NOMO-1 treated with DMSO at 0.1 percent for 48 hours (cell line): ENCODE measurements around the gene STIM1.

Experiments
- DNase-seq: peaks from one replicate; lab custom pipeline; 2025; ENCODE audit not compliant: unreplicated experiment; lab: John Stamatoyannopoulos, UW

STIM1 gene

DNA sequence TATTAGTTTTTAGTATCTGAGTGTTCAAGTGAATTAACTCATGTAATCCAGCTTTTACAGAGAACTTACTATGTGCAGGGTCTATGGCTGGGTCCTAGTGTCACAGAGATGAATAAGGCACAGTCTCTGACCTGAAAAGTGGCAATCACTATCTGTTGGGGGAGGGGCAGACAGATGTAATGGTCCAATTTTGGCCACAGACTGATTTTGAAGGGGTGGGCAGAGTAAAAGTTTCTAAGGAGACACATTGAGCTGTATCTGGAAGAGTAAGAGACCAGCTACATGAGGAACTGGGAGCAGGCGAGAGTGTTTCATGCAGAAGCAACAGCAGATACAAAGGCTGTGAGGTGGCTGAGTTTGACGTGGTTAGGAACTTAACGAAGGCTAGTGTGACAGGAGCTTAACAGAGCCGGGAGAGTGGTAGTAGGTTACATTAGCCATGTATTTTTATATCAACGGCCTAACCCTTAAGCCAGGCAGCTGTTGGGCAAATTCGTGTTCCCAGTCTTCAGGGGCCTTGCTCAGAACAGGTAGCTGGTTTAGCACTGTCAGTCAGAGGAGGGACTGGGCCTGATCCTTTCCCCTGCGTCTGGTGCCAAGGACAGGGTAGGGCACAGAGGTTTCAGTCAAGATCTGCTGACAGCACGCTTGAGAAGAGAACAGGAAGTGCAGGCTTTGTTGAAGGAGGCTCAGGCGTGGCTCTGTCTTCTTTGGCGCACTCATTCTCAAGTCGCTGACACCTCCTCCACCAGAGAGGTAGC, 1.4 kb upstream of the STIM1 start:
- DNase-seq: peak; percentile 83

DNA sequence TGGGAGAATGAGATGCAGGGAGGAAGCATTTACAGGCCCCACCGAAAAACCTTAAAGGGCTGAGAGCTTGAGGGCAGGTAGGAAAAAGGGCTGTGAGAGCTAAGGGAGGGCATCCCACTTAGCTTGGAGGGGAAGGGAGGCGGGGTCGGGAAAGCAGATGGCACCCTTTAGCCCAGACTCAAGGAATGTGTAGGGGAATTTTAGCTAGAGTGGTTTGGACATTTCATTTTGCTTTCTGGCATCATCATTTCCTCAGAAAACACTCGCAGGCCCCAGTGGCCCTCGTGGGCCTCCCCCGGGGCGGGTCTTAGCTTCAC, 846 bp upstream of the STIM1 start:
- DNase-seq: no peak

DNA sequence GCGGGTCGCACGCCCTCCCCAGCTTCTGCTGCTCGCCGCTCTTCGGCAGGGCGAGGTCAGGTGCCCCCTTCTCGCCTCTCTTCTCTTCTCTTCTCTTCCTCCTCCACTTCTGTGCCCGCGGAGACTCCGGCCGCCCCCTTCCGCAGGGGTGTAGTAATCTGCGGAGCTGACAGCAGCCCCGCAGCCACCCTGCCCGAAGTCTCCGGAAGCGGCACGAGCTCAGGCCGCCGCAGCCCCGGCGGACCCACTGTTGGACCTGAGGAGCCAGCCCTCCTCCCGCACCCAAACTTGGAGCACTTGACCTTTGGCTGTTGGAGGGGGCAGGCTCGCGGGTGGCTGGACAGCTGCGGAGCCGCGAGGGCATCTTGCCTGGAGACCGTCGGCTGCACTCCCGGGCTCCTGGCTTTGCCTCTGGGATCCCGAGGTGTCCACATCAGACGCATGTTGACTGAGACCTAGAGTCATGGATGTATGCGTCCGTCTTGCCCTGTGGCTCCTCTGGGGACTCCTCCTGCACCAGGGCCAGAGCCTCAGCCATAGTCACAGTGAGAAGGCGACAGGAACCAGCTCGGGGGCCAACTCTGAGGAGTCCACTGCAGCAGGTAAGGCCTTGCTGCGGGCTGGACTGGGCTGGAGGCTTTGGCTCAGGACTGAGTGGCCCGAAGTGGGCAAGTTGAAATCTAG, 486 bp downstream of the STIM1 start:
- peak; percentile 69 for DNase-seq

DNA sequence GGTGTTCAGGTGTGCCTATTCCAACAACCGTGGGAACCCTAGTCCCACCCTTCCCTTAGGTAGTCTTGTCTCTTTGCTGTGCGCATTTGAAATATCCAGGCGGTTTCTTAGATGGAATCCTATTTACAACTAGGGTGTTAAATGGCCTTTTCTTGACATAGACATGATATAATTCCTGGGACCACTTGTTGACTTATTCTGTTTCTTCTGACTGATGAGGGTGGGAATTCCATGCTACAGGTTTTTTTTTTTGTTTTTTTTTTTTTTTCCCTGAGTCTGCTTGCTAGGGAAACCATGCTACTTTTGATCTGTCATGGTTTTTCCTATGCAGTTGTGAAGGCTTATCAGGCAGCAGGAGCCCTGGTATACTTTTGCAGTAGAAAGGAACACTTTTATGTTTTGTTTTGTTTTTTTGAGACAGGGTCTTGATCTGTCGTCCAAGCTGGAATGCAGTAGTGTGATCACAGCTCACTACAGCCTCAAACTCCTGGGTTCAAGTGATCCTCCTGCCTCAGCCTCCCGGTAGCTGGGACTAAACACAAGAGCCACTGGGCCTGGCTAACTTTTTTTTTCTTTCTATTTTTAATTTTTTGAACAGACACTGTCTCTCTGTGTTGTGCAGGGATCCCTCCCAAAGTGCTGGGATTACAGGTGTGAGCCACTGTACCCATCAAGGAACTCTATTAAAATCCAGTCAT, 1.5 kb downstream of the STIM1 start:
- DNase-seq: no peak

DNA sequence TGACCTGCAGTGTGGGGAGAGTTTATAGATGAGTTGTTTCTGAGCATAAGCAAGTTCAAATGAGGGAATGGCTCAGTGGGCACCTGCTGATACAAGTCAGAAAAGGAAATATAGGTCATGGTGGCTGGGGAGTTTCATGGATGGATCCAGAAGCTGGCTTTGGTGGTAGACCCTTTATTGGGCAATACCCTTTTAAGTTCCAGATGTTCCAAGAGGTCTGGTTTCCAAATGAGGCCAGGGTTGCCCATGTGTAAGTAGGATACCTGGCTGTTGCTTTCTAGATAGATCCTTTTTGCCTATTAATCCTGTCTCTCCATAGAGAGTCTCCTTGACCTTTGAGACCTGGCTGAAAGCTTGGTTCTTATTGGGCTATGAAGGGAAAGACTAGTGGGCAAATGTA, 2.2 kb downstream of the STIM1 start:
- DNase-seq: no peak

DNA sequence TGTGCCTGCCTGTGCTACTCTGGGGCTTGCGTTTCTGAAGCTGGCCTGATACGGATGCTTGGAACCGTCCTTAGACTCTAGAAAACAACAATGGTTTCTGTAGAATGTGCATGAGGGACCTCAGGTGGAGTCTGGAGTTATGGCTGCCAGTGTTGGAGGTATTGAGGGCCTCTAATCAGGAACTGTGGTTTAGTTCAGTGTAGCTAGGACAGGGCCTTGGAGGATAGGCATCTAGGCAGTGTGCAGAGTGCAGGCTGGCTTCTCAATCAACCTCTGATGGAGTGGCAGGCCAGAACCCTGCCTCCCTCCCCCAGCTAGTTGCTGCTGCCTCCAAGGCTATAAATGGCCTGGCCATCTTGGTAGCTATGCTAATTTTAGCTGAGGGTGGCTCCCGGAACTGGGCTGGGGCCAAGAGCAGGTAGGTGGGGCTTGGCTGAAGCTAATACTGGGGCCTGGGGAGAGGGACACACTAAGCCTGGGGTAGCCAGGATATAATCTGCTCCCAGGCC, 4.0 kb downstream of the STIM1 start:
- DNase-seq: peak; percentile 18

DNA sequence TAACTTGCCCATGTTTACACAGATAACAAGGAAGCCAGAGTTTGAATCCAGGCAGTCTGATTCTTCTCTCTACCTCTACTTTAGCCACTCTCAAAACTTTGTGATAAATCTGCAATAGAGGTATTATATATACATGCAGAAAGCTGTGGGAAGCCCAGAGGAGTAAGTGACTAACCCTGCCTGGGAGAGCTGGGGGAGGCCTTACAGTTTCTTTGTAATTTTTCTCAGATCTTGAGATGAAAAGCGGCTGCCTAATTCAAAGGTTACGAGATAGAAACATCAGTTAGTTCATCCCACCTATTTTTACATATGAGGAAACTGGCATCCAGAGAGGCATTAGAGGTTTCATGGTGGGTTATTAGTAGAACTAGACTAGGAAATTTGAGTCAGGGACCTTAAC, 4.9 kb downstream of the STIM1 start:
- no peak for DNase-seq

DNA sequence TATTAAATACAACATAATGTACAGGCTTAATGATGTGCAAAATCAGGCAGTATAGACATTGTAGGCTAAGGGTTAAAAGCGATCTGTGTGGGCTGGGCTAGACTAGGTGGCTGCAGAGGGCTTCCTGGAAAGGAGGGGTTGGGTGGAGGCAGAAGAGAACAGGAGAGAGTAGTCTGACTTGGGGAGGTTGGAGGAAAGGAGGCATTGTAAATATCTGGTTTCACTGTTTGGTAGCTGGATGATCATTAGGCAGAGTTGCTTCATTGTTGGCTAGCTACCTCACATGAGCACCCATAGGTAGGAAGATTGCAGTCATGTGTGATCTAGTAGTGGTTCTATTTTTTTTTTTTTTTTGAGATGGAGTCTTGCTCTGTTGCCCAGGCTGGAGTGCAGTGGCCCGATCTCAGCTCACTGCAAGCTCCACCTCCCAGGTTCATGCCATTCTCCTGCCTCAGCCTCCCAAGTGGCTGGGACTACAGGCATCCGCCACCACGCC, 5.5 kb downstream of the STIM1 start:
- peak; percentile 10 for DNase-seq

DNA sequence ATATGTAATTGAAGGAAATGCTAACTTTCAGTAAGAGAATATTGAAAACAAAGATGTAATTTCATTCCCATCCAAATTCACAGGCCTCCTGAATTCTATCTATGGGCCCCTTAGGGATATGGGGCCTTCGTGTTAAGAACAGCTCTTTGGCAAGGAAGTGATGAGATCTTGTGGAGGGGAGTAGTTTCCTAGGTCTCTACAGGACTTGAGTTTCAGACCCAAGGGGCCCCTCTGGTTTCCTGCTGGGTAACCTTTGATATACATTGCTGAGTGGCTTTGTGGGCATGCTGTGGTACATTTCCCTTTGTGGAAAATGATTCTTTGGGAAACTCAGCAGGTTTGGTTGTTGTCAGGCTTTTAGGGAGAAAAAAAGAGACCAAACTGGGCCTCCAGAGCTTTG, 6.2 kb downstream of the STIM1 start:
- DNase-seq: peak; percentile 65

DNA sequence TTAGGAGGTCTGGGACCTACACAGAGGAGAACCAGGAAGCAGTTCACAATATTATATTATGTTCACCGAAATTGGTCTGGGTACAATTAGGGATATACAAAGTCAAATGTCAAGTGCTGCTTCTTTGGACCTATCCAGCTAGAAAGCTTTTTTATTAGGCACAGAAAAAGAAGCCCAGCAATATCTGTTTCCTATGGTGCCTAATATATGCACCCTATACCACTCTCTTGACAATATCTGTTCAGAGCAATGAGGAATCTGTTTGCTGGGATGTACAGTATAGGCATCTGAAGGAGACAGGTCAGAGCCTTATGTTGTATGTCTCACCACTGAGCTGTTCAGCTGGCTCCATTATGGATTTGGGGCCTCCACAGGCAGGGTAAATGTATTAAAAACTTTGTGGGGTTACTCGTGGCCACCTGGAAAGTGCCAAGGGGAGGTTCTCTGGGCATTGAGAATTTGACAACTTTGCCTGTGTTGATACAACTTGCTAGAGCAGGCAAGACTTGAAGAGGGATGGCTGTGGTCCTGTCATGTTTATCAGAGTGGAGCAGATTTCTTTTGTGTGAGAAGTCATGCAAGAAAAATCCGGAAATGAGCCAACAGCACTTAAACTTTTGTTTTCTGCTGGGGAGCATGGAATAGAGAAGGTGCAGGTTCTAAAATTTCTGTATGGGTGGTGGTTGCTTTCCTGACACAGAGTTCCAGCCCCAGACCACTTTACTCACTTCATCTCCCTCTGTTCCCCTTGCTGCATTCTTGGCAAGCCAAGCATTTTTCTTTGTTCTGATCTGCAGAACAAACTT, 10.1 kb downstream of the STIM1 start:
- DNase-seq: peak; percentile 17

DNA sequence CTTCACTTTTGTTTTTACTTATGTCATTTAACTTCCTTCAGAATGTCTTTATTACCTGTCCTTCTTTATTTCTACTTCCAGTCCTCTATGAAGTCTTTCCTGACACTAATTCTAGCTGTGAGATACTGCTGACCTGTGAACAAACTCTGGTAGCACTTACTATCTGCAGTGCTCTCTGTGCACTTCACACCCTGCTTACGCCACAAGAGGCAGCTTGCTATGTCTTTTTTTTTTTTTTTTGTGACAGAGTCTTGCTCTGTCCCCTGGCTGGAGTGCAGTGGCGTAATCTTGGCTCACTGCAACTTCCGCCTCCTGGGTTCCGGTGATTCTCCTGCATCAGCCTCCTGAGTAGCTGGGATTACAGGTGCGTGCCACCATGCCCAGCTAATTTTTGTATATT, 10.7 kb downstream of the STIM1 start:
- peak; percentile 66 for DNase-seq

DNA sequence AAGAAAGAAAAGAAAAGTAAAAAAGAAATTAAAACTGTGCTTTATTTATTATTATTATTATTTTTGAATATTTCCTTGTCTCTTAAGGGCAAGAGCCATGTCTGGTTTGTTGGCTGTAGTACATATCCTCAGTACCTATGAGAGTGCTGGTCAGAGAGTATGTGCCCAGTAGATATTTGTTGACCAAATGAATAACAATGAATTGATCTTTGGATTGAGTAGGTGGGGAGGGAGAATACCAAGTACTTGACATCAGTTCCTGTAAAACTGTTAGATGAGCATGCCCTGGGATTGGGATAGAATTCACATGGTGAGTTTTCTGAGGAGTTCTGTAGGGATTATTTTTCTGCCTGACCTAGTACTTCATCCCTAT, 11.4 kb downstream of the STIM1 start:
- DNase-seq: no peak

DNA sequence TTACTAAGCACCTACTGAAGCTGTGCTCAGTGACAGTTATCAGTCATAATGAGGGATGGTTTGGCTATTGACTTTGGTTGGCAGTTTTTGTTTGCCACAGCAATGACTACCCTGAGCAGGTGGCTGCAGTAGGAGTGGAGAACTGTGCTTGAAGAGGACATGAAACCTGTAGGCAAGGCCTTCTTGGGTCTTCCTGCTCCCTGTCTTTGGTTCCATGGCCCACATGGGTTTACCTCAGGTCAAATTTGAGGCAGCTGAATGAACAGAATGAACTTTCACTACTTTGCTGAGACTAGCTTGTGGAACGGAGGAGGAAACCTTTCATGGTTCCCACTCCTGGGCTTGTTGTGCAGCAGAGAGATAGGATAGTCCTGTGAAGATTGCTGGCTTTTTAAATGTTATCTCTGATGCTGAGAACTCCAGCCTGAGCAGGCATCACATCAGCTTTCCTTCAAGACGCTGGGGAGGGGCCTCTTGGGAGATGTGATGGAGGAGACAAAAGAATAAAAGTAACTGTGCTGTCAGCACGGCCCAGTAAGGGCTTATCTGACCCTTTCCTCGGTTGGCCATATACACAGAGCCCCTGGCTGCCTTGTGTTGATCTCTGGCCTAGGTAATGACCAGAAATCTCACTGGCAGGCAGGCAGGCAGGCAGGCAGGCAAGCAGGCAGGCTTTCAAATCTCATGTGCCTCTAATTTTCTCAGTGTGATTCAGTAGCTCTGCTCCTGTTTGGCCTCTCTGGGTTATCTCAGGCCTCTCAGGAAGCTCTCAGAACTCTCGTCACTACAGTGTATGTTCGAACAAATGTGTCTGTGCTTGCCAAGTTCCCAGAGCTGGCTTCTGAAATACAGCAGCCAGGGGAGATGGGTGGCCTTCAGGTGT, 12.0 kb downstream of the STIM1 start:
- DNase-seq: no peak

DNA sequence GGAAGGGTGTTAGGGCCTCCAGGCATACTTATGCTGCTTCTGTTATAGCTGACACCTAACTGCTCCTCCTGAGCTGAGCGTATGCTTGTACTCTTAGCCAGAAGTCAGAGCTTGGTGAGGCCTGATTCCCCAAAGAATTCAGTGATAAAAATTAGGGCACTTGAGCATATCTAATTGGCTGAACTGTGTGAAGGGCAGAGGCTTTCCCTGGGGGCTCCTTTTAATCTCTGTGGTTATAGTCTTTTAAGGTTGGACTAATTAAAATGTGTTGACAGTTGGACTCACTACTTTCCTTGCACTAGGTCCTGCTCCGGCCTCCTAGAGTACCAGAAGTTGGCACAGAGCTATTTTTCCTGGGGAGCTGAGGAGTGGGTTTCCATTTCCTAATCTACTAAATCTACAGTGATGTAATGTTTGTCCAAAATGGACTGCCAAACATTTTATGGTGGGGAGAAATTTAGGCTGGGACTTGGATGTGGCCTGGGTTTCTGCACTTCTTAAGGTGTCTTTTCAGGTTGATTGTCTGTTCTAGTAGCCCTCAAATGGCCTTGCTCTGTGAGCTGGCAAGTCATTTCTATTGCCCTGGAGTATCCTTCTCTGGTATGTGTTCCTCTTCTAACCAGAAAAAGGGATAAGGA, 18.4 kb downstream of the STIM1 start:
- no peak for DNase-seq

DNA sequence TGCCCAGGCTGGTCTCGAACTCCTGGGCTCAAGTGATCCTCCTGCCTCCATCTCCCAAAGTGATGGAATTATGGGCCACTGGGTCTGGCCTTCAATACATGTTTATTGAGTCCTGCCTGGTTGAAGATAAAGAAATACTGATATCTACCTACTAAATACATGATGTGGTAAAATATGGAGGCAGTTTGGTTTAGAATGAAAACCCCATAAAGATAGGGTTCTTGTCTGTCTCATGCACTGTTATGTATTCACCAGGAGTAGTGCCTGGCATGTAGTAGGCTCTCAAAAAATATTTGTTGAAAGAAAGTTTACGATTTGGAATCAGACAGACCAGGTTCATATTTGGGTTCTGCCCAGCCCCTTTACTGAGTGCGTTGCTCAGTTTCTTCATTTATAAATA, 21.1 kb downstream of the STIM1 start:
- no peak for DNase-seq

DNA sequence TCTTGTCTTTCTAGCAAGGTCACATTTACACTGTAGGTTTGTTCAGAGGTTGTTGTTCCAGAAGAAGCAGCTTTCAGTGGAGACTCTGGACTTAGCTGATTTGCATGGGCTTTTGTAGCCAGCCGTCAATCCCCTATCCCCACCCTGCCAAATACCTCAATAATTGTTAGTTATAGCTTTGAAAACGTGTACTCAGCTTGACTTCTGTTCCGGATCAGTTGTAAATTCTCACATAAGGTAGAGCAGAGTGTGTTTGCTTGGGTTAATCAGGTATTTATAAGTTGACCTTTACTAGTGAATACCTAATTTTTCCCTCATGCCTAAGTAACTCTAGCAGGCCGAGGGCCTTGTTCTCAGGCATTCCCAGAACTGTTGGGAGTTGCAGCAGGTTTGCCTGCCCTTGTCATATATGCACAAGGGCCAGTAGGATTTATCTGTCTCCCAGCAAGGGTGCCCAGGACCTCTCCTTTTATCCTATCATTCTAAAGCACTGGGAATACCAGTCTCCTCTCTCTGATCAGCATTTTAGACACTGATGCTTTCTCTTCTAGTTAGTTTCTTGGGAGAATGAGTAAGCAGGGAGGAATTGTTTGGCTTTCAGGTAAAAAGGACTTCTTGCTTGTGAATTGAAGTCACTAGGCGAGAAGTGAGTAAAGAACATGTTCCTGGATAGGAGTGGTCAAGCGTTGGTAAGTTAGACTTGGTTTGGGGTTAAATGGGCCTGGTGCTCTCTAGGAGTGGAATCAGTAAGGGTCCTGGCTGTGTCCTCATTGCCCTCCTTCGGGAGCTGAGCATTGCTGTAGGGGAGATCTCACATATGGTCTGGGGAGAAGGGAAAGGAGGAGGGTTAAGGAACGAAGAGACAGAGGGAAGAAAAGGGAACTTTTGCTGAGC, 22.1 kb downstream of the STIM1 start:
- DNase-seq: no peak

DNA sequence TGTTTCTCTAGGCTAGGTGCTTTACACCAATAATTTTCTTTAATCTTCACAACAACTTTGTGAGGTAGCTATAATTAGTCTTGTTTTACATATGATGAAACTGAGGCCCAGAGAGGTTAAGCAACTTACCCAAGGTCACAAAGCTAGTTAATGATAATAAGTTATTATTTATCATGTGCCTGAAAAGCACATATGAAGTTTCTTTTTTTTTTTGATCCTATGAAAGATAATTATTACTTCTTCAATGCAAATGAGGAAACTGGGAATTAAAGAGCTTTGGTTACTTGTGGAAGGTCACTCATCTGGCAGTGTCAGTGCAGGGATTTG, 22.8 kb downstream of the STIM1 start:
- DNase-seq: peak; percentile 11

DNA sequence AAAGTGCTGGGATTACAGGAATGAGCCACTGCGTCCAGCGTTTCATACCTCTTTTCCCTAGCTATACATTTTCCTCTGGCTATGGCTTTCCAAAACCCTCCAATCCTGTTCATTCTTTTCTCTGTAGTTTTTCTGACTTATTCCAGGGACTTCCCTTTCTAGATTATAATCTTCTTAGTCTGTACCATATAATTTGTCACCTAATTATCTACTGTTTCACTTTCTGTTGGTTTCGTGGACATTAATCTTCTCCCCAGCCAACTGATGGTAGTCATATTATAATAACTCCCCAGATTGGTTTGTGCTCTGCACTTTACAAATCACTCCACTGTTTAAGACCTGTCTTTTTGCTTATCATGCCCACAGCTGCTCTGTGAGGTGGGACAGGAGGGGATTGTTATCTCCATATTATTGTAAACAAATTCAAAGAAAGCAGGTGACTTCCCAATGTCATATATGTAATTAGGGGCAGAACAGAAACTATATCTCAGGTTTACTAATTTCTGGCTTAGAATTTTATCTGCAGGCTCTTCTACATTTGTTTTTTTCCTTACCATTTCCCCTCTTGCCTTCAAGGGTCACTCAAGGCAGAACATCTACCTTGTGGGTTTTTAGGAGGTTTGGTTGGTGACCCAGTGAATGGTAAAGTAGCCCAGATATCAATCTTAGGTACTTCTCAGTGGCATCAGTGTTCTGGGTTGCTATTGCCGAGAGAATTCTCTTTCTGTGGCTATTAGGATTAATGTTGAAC, 23.9 kb downstream of the STIM1 start:
- peak; percentile 76 for DNase-seq
